Neuronal stem cell (in vitro differentiated cells): ENCODE results near the gene PLCH2.

Experiments used
- DNase-seq: peaks from one replicate; pipeline ENCODE4 v3.0.0-alpha.2; 2013; ENCODE audit warnings: low spot score
- H2AFZ ChIP-seq: one replicate; pipeline ENCODE4 v1.6.1; 2013; ENCODE audit warnings: mild to moderate bottlenecking, low read length, inconsistent platforms
- H2AK5ac ChIP-seq: 2 replicates; pipeline ENCODE4 v1.6.1; 2013; ENCODE audit warnings: low read depth, mild to moderate bottlenecking, inconsistent platforms, low read length, moderate library complexity, mixed read lengths
- H2BK120ac ChIP-seq: 2 replicates; pipeline ENCODE4 v1.6.1; 2013; ENCODE audit warnings: low read depth, mild to moderate bottlenecking, inconsistent platforms, low read length, moderate library complexity, mixed read lengths
- H2BK12ac ChIP-seq: one replicate; pipeline ENCODE4 v1.6.1; 2013; ENCODE audit warnings: low read length, inconsistent platforms
- H2BK15ac ChIP-seq: 2 replicates; pipeline ENCODE4 v1.6.1; 2013; ENCODE audit warnings: mild to moderate bottlenecking, low read length, inconsistent platforms, mixed read lengths
- H2BK5ac ChIP-seq: one replicate; pipeline ENCODE4 v1.6.1; 2013; ENCODE audit warnings: inconsistent platforms, mild to moderate bottlenecking, low read length, moderate library complexity
- H3K14ac ChIP-seq: one replicate; pipeline ENCODE4 v1.6.1; 2013; ENCODE audit warnings: low read length, inconsistent platforms
- H3K18ac ChIP-seq: 2 replicates; pipeline ENCODE4 v1.6.1; 2013; ENCODE audit warnings: low read length, inconsistent platforms
- H3K23ac ChIP-seq: 2 replicates; pipeline ENCODE4 v1.6.1; 2013; ENCODE audit warnings: low read depth, mild to moderate bottlenecking, mixed read lengths, low read length, inconsistent platforms; ENCODE audit not compliant: poor library complexity
- H3K27ac ChIP-seq: replicated peaks from 3 replicates; pipeline ENCODE4 v1.5.1; 2013; ENCODE audit warnings: low read length, inconsistent platforms
- H3K27me3 ChIP-seq, 3 experiments: 2 replicates each; pipeline ENCODE4 v1.6.1; 2013; ENCODE audit warnings: low read length in 3 of 3, mild to moderate bottlenecking in 2 of 3, inconsistent platforms in 1 of 3, low read depth in 1 of 3, mixed read lengths in 1 of 3, moderate library complexity in 1 of 3; ENCODE audit not compliant: control insufficient read depth in 3 of 3, insufficient read depth in 3 of 3
- H3K36me3 ChIP-seq, 2 donors: replicated peaks in 1 of 2; 2 replicates each; pipeline ENCODE4 v1.6.1; 2013; ENCODE audit warnings: low read length in 2 of 2; ENCODE audit not compliant: control insufficient read depth in 2 of 2, insufficient read depth in 2 of 2
- H3K4ac ChIP-seq: 2 replicates; pipeline ENCODE4 v1.6.1; 2013; ENCODE audit warnings: inconsistent platforms, mild to moderate bottlenecking, low read length, moderate library complexity
- H3K4me1 ChIP-seq, 2 donors: 1 replicate in 1 of 2; 2 replicates in 1 of 2; pipeline ENCODE4 v1.6.1; 2013; ENCODE audit warnings: low read length in 2 of 2, low read depth in 1 of 2; ENCODE audit not compliant: control insufficient read depth in 2 of 2, insufficient read depth in 1 of 2
- H3K4me2 ChIP-seq: one replicate; pipeline ENCODE4 v1.6.1; 2013; ENCODE audit warnings: mild to moderate bottlenecking, low read length, inconsistent platforms; ENCODE audit not compliant: insufficient read depth, poor library complexity, severe bottlenecking
- H3K4me3 ChIP-seq, 2 donors: 2 replicates each; pipeline ENCODE4 v1.5.1; 2013; ENCODE audit warnings: low read length in 2 of 2, mild to moderate bottlenecking in 2 of 2, inconsistent platforms in 1 of 2, moderate library complexity in 1 of 2
- H3K79me1 ChIP-seq: one replicate; pipeline ENCODE4 v1.6.1; 2013; ENCODE audit warnings: low read depth, mild to moderate bottlenecking, inconsistent platforms, low read length, moderate library complexity
- H3K9ac ChIP-seq: one replicate; pipeline ENCODE4 v1.6.1; 2013; ENCODE audit warnings: mild to moderate bottlenecking, low read depth, low read length, inconsistent platforms; ENCODE audit not compliant: poor library complexity
- H3K9me3 ChIP-seq, 2 donors: replicated peaks in 1 of 2; 2 replicates each; pipeline versions ENCODE3 to v1.6.1; 2013; ENCODE audit warnings: low read length in 2 of 2, mild to moderate bottlenecking in 2 of 2, inconsistent platforms in 1 of 2, low read depth in 1 of 2, mixed read lengths in 1 of 2, moderate library complexity in 1 of 2; ENCODE audit not compliant: control insufficient read depth in 2 of 2, insufficient read depth in 1 of 2
- H4K8ac ChIP-seq: one replicate; pipeline ENCODE4 v1.6.1; 2013; ENCODE audit warnings: low read depth, mild to moderate bottlenecking, inconsistent platforms, low read length, moderate library complexity
- H4K91ac ChIP-seq: one replicate; pipeline ENCODE4 v1.6.1; 2013; ENCODE audit warnings: low read length, low read depth, mild to moderate bottlenecking, inconsistent platforms; ENCODE audit not compliant: poor library complexity
- WGBS, 2 donors: extraction: QIAGEN DNeasy Blood & Tissue Kit; methylation state at CpG; one replicate each; pipeline ENCODE4 v1.1.7; 2013; ENCODE audit warnings: missing lambda C conversion rate in 2 of 2, mixed read lengths in 1 of 2; ENCODE audit not compliant: insufficient read length in 2 of 2, insufficient replicate concordance in 1 of 2; ENCODE audit errors: extremely low coverage in 2 of 2; 5-methylcytosine and 5-hydroxymethylcytosine counted together

Gene PLCH2

GRCh38 chr1:2428490-2428889 lies 47.6 kb upstream of the PLCH2 start:
- no CpG with 5 or more reads among the region's 28 CpGs for WGBS, 2 donors
- peaks cover 0 to 27% (median 2%) of the 10 kb centered on the region in 3 experiments for H3K27me3 ChIP-seq
- H3K4me1 ChIP-seq = peaks cover 29% of the 10 kb centered on the region in 2 donors

GRCh38 chr1:2429780-2430591 lies 46.1 kb upstream of the PLCH2 start:
- Histone ChIP-seq H4K91ac (no peak overlapping the region), H2BK120ac (no peak overlapping the region), H3K9me3 (peaks cover 3 to 5% of the 10 kb centered on the region in 2 donors), H3K4ac (no peak overlapping the region), H4K8ac (no peak overlapping the region), H3K23ac (peak overlapping the region; percentile 87), H3K79me1 (no peaks in the 10 kb centered on the region), H2AFZ (no peak overlapping the region), H3K4me1 (peaks cover 29% of the 10 kb centered on the region in 2 donors), H2BK5ac (peak overlapping the region; percentile 63), H3K4me3 (no peak overlapping the region), H2BK15ac (peak overlapping the region; percentile 100), H3K9ac (no peak overlapping the region), H3K18ac (peak overlapping the region; percentile 64), H3K36me3 (no peaks in the 10 kb centered on the region), H2BK12ac (peak overlapping the region; percentile 88), H3K4me2 (no peak overlapping the region), H3K27ac (no peak overlapping the region), H3K14ac (peak overlapping the region; percentile 27), H3K27me3 (peaks cover 0 to 42% (median 2%) of the 10 kb centered on the region in 3 experiments), H2AK5ac (peak overlapping the region; percentile 94)
- no CpG with 5 or more reads among the region's 20 CpGs for WGBS, 2 donors
- DNase-seq = no peak

More at GRCh38 chr1:2428490-2428889, 47.6 kb upstream of the PLCH2 start:
- Histone ChIP-seq H3K4ac (peak overlapping the region; percentile 17), H4K91ac (peak overlapping the region; percentile 85), H3K18ac (peak overlapping the region; percentile 71), H3K9ac (no peak overlapping the region), H3K36me3 (no peaks in the 10 kb centered on the region), H2BK5ac (peak overlapping the region; percentile 66), H3K79me1 (no peaks in the 10 kb centered on the region), H4K8ac (no peak overlapping the region), H3K4me2 (no peak overlapping the region), H2AK5ac (peak overlapping the region; percentile 99), H3K9me3 (peaks cover 3 to 6% of the 10 kb centered on the region in 2 donors), H2BK15ac (peak overlapping the region; percentile 100), H2BK120ac (peak overlapping the region; percentile 96), H3K27ac (no peak overlapping the region), H2BK12ac (peak overlapping the region; percentile 97), H3K23ac (peak overlapping the region; percentile 65), H3K4me3 (peak overlapping the region in 1 of 2 donors; percentile 37), H2AFZ (no peak overlapping the region), H3K14ac (peak overlapping the region; percentile 56)
- no peak for DNase-seq

- Histone ChIP-seq H3K9ac (no peak overlapping the region), H3K27ac (no peak overlapping the region), H2BK15ac (peak overlapping the region; percentile 100), H2BK120ac (peak overlapping the region; percentile 87), H2BK5ac (peak overlapping the region; percentile 63), H3K18ac (peak overlapping the region; percentile 90), H3K4me1 (peaks cover 29% of the 10 kb centered on the region in 2 donors), H3K23ac (peak overlapping the region; percentile 87), H3K4me3 (no peak overlapping the region), H2BK12ac (peak overlapping the region; percentile 88), H3K27me3 (peaks cover 0 to 47% (median 2%) of the 10 kb centered on the region in 3 experiments), H3K4me2 (no peak overlapping the region), H4K8ac (no peak overlapping the region), H3K4ac (no peak overlapping the region), H3K36me3 (no peaks in the 10 kb centered on the region), H2AFZ (no peak overlapping the region), H4K91ac (no peak overlapping the region), H3K9me3 (peaks cover 3 to 5% of the 10 kb centered on the region in 2 donors), H3K79me1 (no peaks in the 10 kb centered on the region), H2AK5ac (peak overlapping the region; percentile 94), H3K14ac (peak overlapping the region; percentile 95)
- WGBS, 2 donors = no CpG with 5 or more reads among the region's 10 CpGs
- no peak for DNase-seq
Measured at GRCh38 chr1:2430592-2430973, 45.5 kb upstream of the PLCH2 start.

- peak overlapping the region; percentile 87 for H2BK120ac ChIP-seq
- H3K4me2 ChIP-seq = no peak overlapping the region
- H3K79me1 ChIP-seq = no peaks in the 10 kb centered on the region
- peak overlapping the region; percentile 90 for H3K18ac ChIP-seq
- H2AK5ac ChIP-seq = peak overlapping the region; percentile 97
- H3K9me3 ChIP-seq = peaks cover 3 to 5% of the 10 kb centered on the region in 2 donors
- H2AFZ ChIP-seq = no peak overlapping the region
- H3K14ac ChIP-seq = peak overlapping the region; percentile 95
- peak overlapping the region; percentile 55 for H3K4ac ChIP-seq
- no CpG with 5 or more reads among the region's 16 CpGs for WGBS, 2 donors
- peak overlapping the region; percentile 74 for H3K9ac ChIP-seq
- no peak for DNase-seq
- no peaks in the 10 kb centered on the region for H3K36me3 ChIP-seq
- H4K91ac ChIP-seq = peak overlapping the region; percentile 17
- H3K27ac ChIP-seq = no peak overlapping the region
- H3K4me1 ChIP-seq = peaks cover 29% of the 10 kb centered on the region in 2 donors
- H3K4me3 ChIP-seq = no peak overlapping the region
- H4K8ac ChIP-seq = no peak overlapping the region
- H2BK5ac ChIP-seq = peak overlapping the region; percentile 63
- peak overlapping the region; percentile 87 for H3K23ac ChIP-seq
- peak overlapping the region; percentile 77 for H2BK12ac ChIP-seq
- peaks cover 0 to 45% (median 2%) of the 10 kb centered on the region in 3 experiments for H3K27me3 ChIP-seq
- peak overlapping the region; percentile 100 for H2BK15ac ChIP-seq
Measured at GRCh38 chr1:2431103-2431502, 45.0 kb upstream of the PLCH2 start.
